Stimulated activated CD4-positive, alpha-beta T cell treated with anti-CD3 and anti-CD28 coated beads, Interleukin-2, amount 100 ng/mL, for 48 hours (primary cell): ENCODE results near the gene RAMACL.
A peak's percentile ranks its signal among the peaks of the same experiment; 100 is the strongest.
"Not testable (repeated sequence)": the region's sequence is repeated elsewhere in the genome, so short reads cannot be mapped to it uniquely, and the experiment has no call there.

ENCODE experiments used
- DNase-seq, 2 donors: peaks; one replicate each; pipeline ENCODE4 v3.0.0-alpha.2; 2020

The RAMACL gene

DNA sequence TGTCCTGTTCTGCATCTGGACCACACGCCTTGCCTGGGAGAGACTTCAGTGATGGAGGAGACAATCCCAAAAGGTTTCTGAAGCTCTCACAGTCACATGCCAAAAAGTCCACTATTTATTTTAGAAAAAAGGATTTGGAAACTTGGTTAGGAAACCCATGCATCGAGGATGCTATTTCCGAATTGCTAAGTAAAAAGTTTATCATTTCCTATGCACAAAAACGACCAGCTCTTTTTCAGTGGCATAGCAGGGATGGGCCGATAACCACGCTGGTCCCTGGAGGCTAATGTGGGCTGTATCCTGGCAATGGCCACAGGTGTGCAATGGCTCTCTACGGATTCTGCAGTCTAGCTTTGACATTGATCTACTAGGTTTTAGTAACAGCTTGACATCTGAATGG is 33.9 kb downstream of the RAMACL start:
- no peak for DNase-seq

- no peak for DNase-seq
Measured at GRCh38 chr6:166551754-166552495, 34.6 kb downstream of the RAMACL start.

DNA sequence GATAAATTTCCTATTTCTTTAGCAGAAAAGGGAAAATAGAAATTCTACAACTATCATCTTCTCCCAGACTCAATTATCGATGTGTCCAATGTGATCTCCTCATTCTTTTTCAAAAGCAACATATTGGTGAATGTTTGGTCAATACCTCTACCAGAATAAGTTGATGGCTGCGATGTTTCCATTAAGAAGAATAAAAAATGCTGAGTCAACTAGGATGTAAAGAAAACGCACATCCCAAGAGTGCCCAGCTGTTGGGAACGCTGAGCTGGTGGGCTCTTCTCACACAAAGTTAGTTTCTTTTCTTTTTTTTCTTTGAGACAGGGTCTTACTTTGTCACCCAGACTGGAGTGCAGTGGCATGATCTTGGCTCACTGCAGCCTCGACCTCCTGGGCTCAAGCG is 39.8 kb downstream of the RAMACL start:
- no peak for DNase-seq

GRCh38 chr6:166545156-166546034 is 41.1 kb downstream of the RAMACL start:
- no peak for DNase-seq

GRCh38 chr6:166544296-166544605 is 42.2 kb downstream of the RAMACL start:
- DNase-seq, result no peak

- no peak for DNase-seq
Measured at GRCh38 chr6:166543603-166544295, 42.7 kb downstream of the RAMACL start.

GRCh38 chr6:166542580-166542912 is 43.9 kb downstream of the RAMACL start:
- no peak for DNase-seq

DNA sequence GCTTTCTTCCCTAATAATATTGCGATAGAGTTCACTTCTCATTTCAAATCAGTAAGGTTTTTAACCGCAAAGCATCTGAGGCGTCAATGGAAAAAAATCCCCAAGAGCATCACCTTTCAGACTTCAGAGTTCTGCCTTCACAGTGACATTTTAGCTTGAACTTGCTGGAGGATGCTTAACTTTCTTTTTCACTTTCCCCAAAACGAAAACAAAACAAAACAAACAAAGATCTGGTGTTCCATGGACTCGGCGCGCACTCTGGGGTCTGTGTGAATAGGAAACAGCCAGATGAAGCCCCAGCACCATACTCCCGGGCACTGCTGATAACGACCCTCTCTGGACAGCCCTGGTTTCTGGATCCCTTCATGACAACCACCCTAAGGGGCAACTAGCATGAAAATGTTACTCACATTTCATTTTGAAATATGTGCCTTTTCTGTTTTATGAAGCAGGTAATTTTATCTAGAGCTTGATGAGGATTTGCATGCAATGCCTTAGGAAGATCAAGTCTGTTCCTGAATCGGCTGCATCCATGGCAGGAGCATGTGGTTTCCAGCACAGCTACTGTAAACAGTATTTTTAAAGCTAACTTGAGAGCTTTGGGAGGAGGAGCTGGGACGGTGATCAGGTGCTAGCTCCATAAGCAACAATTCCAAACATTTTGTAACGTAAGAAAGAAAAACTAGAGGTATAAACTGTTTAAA is 44.5 kb downstream of the RAMACL start:
- no peak for DNase-seq

DNA sequence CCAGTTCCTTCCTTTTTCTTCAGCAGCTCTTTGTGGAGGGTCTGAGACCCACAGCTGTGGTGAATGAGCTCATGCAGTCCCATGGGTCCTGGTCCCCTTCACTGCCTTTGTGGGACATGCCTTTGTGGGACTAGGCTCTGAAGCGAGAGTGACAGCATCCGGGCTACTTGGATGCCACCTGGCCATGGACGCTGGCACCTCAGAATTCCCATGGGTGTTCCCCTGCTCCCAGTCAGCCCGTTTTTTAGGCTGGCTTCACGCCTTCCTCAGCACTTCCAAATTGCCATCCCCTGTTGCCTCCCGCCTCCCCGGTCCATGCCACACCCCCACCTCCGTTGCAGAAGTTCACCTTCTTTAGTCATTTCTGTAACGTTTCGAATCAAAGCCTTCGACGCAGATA is 45.1 kb downstream of the RAMACL start:
- no peak for DNase-seq

DNA sequence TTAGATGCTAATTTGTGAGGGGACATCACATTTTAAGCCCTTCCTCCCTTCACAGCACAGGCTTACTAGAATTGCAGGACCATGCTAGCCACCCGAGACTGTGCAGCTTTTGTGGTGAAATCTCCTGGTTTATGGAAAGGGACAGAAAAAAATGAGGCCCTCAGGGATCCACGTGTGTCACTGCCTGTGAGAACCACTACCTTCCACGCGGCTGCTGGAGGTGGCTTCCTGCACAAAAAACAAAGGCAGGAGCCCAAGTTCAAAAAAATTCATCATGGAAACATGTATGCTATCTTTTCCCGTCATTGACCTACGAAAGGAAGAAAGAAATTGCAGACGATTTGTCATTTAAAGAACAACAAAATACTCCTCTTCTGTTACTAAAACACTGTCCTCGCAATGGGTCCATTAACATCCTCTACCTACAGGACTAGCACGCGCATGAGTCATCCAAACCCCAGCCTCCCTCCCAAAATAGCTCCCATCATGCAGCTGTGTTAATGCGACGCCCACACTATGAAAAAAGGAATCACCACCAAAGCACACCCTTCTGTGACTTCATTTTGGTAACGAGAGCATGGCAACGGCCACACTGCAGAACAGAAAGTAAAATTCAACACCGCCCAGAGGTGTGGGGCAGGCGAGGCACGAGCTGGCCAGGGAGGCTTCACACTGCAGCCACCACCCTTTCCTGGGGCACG is 45.7 kb downstream of the RAMACL start:
- DNase-seq, result peak; percentile 26 to 28

GRCh38 chr6:166539543-166539942 is 46.9 kb downstream of the RAMACL start:
- no peak for DNase-seq

DNA sequence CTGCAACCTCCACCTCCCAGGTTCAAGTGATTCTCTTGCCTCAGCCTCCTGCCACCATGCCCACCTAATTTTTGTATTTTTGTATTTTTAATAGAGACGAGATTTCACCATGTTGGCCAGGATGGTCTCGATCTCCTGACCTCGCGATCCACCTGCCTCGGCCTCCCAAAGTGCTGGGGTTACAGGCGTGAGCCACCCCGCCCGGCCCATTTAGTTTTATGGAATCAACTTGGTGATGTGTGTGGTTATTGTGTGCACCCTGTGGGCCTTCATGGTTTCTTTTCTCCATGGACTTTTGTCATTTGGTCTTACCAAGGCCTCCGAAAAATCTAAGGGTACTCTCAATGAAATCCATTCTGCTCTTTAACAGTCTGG is 47.5 kb downstream of the RAMACL start:
- DNase-seq, result not testable (repeated sequence)

GRCh38 chr6:166538297-166539010 is 48.0 kb downstream of the RAMACL start:
- no peak for DNase-seq

DNA sequence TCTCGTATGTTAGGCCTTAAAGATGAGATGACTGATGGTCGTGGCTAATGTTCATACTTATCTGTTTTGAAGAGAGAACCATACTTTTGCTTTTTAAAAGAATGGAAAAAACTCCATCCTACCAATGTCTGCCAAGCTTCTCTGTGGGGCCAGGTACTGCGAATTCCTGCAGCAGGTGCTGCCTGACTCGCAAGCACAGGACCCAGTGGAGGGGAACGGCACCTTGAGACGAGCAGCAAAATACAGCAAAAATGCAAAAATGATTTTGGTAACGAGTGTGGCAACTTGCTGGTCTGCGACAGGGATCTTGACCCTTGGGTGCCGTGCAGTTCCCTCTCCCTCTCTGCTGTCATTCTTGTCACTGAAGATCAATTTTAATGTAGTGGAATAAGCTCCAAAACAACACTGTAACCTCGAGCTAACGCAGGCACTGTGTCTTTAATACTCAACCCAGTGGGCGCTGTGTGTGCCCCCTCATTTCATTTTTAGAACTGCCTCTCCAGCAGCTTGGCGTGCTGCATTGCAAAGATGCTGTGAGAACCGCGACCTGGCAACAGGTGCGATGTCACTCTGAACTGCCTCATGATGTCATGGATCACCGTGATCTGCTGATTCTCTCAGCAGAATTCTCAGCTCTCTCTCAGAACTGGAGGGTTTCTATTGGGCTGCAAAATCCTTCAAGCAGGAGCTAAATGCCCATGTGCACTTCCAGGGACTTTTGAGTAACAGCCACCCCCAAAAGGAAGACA is 51.6 kb downstream of the RAMACL start:
- no peak for DNase-seq

DNA sequence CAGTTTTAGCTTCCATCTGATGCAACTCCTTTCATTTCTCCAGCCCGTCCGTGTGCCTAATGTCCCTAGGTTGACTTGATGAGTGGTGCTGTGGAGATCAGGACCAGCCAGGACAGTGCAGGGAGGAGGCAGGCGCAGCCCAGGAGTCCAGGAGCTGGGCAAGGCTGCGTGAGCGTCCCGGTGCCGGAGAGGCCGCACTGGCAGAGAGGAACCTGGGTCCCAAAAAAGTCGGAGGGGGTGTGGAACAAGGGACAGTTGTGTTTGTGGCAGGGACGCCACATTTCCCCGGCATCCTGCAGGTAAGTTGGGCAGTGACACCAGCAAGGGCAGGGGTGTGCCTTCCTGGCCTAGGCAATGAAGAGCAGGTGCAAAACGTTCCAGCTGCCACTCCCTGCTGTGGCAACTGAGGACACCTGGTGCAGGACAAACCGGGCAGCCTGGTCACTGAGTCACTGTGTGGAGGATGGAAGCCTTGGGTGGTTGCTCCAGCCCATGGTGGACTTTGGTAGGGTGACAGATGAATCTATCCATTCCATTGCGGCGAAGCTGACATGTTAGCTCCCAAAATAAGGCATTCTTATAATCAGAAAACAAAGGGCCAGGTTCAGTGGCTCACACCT is 53.2 kb downstream of the RAMACL start:
- DNase-seq, result no peak
